AG09309 (cell line): ENCODE measurements around the gene MGST2.
A peak's percentile ranks its signal among the peaks of the same experiment; 100 is the strongest.

Experiments used
- DNase-seq: peaks from one replicate; pipeline ENCODE4 v3.0.0-alpha.2; 2010; ENCODE audit warnings: low read depth
- H3K4me3 ChIP-seq: 2 replicates; pipeline ENCODE4 v1.5.1; 2011; ENCODE audit warnings: mild to moderate bottlenecking, low read depth, low read length, moderate library complexity; ENCODE audit not compliant: control insufficient read depth
- TF ChIP-seq, protein P1 (sequence below): IDR thresholded peaks from 2 replicates; pipeline ENCODE4 v1.5.1; 2011; ENCODE audit warnings: mild to moderate bottlenecking, low read depth, low read length, inconsistent platforms; ENCODE audit not compliant: insufficient read depth, control insufficient read depth; ENCODE audit errors: missing control alignments

MGST2 gene

DNA sequence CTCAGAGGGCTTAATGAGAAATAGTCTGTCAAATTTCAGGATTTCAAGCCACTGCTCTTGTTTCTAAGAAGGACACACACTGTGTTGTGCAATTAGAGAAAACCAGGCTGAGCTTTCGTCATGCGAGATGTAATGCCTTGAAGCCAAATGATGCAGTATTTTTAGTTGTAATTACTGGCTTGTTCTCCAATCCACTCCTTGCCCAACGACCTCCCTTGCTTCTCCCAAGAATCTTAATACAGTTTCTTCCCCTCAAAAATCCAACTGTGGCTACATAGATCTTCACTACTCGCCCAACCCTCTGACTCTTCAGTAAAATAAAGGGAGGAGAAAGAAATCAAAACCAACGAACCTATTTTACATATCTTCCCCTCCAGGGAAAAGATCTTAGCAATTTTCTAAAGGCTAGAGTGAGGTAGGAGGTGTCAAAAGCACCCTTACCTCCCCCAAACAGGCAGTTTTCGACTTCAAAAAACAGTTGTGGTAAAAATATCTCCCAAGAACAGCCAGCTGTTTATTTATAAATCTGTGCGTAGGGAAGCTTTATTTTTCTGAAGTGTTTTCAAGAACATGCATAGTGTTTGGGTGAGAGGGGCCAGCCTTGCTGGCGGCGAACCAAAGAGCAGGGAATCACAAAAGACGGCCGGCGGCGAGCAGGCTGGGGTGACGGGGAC, 68.7 kb downstream of the MGST2 start:
- TF ChIP-seq, protein P1, sequence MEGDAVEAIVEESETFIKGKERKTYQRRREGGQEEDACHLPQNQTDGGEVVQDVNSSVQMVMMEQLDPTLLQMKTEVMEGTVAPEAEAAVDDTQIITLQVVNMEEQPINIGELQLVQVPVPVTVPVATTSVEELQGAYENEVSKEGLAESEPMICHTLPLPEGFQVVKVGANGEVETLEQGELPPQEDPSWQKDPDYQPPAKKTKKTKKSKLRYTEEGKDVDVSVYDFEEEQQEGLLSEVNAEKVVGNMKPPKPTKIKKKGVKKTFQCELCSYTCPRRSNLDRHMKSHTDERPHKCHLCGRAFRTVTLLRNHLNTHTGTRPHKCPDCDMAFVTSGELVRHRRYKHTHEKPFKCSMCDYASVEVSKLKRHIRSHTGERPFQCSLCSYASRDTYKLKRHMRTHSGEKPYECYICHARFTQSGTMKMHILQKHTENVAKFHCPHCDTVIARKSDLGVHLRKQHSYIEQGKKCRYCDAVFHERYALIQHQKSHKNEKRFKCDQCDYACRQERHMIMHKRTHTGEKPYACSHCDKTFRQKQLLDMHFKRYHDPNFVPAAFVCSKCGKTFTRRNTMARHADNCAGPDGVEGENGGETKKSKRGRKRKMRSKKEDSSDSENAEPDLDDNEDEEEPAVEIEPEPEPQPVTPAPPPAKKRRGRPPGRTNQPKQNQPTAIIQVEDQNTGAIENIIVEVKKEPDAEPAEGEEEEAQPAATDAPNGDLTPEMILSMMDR: no peak
- DNase-seq: peak; percentile 35
- H3K4me3 ChIP-seq: peak overlapping the region; percentile 52

DNA sequence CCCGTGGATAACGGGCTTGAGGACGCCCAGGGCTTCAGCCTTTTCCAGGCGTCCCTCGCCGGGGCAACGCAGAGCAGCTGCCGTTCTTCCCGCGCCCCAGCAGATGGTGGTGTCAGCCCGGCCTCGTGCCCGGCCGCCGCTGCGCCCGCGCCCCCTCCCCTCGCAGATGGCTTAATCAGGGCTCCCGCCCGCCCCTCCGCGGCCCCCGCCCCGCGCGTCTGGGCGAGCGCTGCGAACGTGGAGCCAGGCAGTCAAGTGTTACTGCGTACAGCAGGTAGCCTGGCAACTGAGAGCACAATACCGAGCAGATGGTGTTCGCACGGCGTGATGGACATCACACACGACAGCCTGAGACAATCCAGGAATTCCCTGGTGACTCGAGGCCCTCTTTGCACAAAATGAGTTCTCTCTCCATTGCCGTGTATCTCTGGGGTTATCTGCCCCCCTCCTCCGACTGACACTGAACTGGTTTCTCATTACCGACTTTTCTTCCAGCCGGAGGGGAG, 69.3 kb downstream of the MGST2 start:
- H3K4me3 ChIP-seq: peak overlapping the region; percentile 52
- DNase-seq: peak; percentile 27
- TF ChIP-seq, protein P1: peak; percentile 53

DNA sequence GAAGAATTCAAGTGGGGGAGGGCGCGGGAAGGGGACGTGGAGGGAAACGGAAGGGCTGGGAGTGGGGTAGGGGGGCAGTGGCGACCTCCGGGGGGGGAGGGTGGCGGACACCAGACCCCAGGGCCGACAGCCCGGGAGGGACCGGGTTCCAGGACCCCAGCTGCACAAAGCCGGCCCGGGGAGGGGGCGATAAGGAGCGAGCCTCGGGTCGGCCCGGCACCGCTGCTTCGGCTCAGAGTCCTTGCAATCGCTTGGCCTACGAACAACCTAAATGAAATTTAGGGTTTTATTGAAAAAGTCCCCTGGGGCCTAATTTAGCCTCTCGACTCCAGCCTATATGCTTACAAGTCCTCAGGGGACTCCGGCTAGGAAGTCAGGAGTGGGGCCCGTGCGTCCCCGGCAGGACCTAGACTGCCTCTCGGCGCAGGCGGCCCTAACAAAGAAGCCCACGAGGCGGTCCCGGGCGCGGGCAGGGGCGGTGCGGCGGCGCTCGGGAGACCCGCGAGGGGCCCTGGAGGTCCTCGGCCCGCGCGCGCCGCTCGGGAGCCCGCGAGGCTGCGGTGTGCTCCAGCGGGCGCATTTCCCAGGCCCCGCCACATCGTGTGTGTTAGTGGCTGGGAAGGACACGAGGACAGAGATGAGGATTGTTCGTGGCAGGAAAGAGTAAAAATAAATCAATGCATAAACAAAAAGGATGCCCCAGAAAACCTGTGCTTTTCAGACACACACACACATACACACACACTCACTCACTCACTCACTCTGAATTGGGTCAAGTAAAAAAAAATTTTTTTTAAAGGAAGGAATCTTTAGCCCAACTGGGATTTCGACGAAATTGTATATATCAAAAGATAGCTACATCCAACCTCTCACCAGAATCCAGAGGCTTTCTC, 70.0 kb downstream of the MGST2 start:
- TF ChIP-seq, protein P1: no peak
- H3K4me3 ChIP-seq: peak overlapping the region; percentile 52
- DNase-seq: no peak

DNA sequence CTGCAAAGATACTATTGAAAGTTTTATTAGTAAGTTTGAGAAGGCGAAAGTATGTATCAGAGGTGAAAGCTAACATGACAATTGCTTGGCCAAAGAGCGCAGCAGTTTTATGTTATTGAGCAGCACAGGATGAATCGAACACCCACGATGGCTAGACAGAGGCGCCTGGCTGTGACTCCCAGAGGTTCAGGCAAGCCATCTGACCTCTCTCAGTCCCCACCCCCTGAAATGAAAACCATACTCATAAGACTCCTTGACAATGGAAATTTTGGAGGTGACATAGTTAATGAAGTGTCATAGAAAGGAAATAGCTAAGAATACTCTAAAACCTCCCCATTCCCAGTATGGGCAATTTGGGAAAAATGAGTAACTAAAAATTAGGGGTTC, 70.6 kb downstream of the MGST2 start:
- no peak overlapping the region for H3K4me3 ChIP-seq
- TF ChIP-seq, protein P1: no peak
- no peak for DNase-seq

DNA sequence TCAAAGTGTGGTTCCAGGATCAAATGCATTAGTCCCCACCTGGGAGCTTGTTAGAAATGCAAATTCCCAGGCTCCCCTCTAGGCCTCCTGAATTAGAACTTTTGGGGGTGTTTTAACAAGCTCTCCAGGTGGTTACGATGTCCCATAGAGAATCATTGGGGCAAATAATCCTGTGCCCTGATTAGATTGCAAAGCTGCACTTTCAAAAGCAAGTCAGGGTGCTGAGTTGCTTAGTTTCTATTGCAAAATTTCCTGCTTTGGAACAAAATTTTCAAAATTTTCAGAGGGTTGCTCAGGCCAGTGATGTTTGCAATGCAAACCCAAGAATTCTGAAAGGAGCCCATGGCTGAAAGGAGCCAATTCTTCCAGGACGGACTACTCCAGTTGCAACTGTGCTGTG, 71.0 kb downstream of the MGST2 start:
- TF ChIP-seq, protein P1: no peak
- no peak for DNase-seq

DNA sequence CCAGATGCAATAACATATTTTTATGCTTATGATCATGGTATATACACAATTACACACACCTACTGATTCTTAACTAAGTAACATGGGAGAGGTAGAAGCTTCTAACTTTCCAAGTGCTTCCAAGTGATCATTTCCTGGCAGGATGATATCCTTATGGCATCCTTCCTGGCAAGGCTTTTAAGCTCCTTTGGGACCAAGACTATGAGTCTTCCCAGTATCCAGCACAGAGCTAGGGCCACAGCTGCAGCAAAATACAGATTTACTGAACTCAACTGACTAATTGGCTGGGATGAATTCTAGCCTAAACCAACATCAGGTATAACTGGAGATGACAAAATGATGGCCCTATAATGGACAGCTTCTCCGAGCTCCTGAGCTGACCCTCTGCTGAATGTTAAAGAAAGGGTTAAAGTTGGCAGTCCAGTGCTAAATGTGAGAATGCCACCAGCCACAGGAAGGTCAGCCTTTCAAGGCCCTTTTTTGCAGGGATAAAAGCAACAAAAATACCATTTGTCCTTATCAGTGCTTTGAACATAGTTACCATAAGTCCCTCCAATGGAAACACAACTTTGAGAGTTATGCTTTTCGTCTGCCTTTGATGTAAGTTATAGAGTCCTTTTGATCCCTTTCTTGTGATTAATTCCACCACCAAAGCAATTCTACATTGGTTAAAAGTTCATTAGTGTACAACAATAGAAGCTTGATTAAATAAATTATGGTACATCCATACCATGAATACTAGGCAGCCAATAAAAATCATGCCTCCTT, 73.4 kb downstream of the MGST2 start:
- H3K4me3 ChIP-seq: no peak overlapping the region
- TF ChIP-seq, protein P1: no peak
- no peak for DNase-seq

More for the DNA sequence above, 71.0 kb downstream of the MGST2 start:
- H3K4me3 ChIP-seq: no peak overlapping the region
